Measurements from ENCODE around the gene PID1.

PID1 gene

DNA sequence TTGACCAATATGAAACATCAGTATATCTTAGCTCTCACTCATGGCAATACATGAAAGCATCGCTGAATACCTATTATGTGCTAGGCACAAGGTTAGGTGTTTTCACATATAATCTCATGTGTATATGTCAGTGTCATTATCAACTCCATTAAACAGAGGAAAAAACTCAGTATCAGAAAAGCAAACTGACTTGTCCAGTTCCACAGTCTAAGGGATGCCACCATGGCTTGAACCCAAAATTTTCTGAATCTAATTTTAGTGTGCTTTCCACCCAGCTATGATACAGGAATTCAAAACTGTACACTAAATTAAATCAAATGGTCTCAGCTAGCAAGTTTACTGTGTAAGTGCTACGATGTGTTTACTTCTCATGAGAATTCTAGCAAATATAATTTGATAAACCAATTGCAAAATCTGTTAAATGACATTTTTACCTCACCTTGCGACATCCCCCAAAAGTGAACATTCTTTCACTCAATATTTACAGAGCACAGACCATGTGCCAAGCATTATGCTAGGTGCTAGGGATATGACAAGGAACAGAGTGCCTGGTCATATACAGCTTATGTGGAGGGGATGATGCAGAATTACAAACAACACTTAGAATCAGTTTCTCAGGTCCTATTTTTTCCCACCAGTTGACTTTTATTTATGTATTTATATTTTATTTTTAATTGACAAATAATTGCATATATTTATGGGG is 211.6 kb downstream of the PID1 start:
- H3K79me2 ChIP-seq (ENCODE audit: insufficient read depth, low read depth): no peaks in the 10 kb centered on the region
- TF ChIP-seq, protein P1, sequence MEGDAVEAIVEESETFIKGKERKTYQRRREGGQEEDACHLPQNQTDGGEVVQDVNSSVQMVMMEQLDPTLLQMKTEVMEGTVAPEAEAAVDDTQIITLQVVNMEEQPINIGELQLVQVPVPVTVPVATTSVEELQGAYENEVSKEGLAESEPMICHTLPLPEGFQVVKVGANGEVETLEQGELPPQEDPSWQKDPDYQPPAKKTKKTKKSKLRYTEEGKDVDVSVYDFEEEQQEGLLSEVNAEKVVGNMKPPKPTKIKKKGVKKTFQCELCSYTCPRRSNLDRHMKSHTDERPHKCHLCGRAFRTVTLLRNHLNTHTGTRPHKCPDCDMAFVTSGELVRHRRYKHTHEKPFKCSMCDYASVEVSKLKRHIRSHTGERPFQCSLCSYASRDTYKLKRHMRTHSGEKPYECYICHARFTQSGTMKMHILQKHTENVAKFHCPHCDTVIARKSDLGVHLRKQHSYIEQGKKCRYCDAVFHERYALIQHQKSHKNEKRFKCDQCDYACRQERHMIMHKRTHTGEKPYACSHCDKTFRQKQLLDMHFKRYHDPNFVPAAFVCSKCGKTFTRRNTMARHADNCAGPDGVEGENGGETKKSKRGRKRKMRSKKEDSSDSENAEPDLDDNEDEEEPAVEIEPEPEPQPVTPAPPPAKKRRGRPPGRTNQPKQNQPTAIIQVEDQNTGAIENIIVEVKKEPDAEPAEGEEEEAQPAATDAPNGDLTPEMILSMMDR (conservative IDR thresholded peaks at IDR 0.05; ENCODE audit: low read depth, low read length): no peak
- H3K4me3 ChIP-seq (IDR thresholded peaks at IDR 0.05; ENCODE audit: insufficient read depth, low read depth, low read length): no peak overlapping the region
- H3K9ac ChIP-seq: no peak overlapping the region
- H3K36me3 ChIP-seq (ENCODE audit: insufficient read depth): no peaks in the 10 kb centered on the region
- no peak overlapping the region for H3K4me2 ChIP-seq
- H3K27me3 ChIP-seq (ENCODE audit: insufficient read depth, low read depth): no peaks in the 10 kb centered on the region
- H4K20me1 ChIP-seq (ENCODE audit: insufficient read depth): no peaks in the 10 kb centered on the region
- H3K27ac ChIP-seq: no peak overlapping the region
- H2AFZ ChIP-seq (ENCODE audit: low read depth): no peak overlapping the region
- no peaks in the 10 kb centered on the region for H3K4me1 ChIP-seq (ENCODE audit: low read depth, poor library complexity, severe bottlenecking)

DNA sequence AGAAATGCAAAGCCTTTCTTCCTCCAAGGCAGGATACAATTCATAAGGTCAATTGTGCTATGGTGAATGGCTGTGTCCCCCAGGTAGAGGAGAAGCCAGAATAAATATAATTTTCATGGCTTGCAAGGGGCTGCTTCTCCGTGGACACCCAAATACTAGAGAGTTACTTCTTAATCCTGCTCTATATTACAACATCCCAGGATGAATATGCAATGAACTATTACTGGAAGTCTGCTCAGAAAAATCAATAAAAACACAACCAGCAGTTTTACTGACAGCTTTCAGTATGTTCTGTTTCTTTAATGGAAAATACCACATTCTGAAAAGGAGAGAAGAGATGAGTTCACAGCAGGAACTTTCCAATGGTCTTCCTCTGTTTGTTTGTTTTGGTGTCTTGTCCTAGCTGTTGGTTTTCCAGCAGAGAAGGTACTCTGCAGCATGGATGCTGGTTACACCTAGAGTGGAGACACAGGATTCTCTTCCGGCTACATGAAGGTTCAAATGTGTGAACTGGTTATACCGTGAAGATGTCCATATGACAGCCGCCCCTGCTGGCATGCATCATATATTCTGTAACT is 213.0 kb downstream of the PID1 start:
- Histone ChIP-seq H3K27ac (no peak overlapping the region), H3K36me3 (ENCODE audit: insufficient read depth) (no peaks in the 10 kb centered on the region), H2AFZ (ENCODE audit: low read depth) (no peak overlapping the region), H4K20me1 (ENCODE audit: insufficient read depth) (no peaks in the 10 kb centered on the region), H3K79me2 (ENCODE audit: insufficient read depth, low read depth) (no peaks in the 10 kb centered on the region), H3K9ac (no peak overlapping the region), H3K4me3 (IDR thresholded peaks at IDR 0.05; ENCODE audit: insufficient read depth, low read depth, low read length) (no peak overlapping the region), H3K27me3 (ENCODE audit: insufficient read depth, low read depth) (no peaks in the 10 kb centered on the region), H3K4me2 (no peak overlapping the region), H3K4me1 (ENCODE audit: low read depth, poor library complexity, severe bottlenecking) (no peaks in the 10 kb centered on the region)
- TF ChIP-seq, protein P1 (conservative IDR thresholded peaks at IDR 0.05; ENCODE audit: low read depth, low read length): no peak

DNA sequence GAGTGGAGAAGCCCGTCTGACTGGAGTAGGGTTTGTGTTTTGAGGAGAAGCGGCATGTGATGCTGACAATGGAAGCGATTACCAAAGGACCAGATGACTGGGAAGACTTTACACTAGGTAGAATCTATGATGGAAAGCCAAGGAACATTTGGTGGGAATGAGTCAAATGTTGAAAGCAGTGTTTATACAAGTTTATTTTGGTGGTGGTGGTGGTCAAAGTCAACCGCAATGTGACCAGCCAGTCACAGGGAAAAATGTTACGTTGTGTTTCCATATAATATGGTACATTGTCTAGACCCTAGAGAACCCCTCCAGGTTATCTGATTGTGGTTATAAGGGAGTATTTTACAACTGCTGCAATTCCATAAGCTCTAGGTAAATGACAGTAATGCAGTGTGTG is 216.8 kb downstream of the PID1 start:
- H3K4me3 ChIP-seq (IDR thresholded peaks at IDR 0.05; ENCODE audit: insufficient read depth, low read depth, low read length): no peak overlapping the region
- H3K9ac ChIP-seq: no peak overlapping the region
- H3K27ac ChIP-seq: no peak overlapping the region
- TF ChIP-seq, protein P1 (conservative IDR thresholded peaks at IDR 0.05; ENCODE audit: low read depth, low read length): no peak
- H2AFZ ChIP-seq (ENCODE audit: low read depth): no peak overlapping the region
- H3K4me2 ChIP-seq: no peak overlapping the region
- no peaks in the 10 kb centered on the region for H3K4me1 ChIP-seq (ENCODE audit: low read depth, poor library complexity, severe bottlenecking)
- H3K27me3 ChIP-seq (ENCODE audit: insufficient read depth, low read depth): no peaks in the 10 kb centered on the region
- no peaks in the 10 kb centered on the region for H3K79me2 ChIP-seq (ENCODE audit: insufficient read depth, low read depth)
- H3K36me3 ChIP-seq (ENCODE audit: insufficient read depth): no peaks in the 10 kb centered on the region
- H4K20me1 ChIP-seq (ENCODE audit: insufficient read depth): no peaks in the 10 kb centered on the region

DNA sequence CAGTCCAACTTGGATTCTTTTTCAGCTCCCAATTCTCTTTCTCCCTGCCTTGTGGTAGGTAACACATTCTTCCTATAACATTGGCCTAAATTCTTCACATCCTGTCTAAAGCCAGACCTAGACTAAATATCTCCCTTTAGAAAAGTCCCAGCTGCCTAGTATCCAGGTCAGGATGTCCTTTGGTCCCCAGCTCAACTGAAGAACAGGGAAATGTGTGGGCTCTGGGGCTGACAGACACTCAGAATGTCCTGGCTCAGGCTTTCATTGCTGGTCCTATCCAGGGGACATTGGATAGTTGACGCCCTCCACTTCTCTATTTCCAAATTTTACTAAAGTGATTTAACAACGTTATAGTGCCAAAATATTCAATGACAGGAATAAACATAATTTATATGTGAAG is 219.3 kb downstream of the PID1 start:
- TF ChIP-seq, protein P1 (conservative IDR thresholded peaks at IDR 0.05; ENCODE audit: low read depth, low read length): no peak
- no peaks in the 10 kb centered on the region for H4K20me1 ChIP-seq (ENCODE audit: insufficient read depth)
- no peaks in the 10 kb centered on the region for H3K79me2 ChIP-seq (ENCODE audit: insufficient read depth, low read depth)
- no peak overlapping the region for H3K27ac ChIP-seq
- H3K4me1 ChIP-seq (ENCODE audit: low read depth, poor library complexity, severe bottlenecking): no peaks in the 10 kb centered on the region
- no peak overlapping the region for H3K4me2 ChIP-seq
- no peak overlapping the region for H3K4me3 ChIP-seq (IDR thresholded peaks at IDR 0.05; ENCODE audit: insufficient read depth, low read depth, low read length)
- no peak overlapping the region for H2AFZ ChIP-seq (ENCODE audit: low read depth)
- H3K9ac ChIP-seq: no peak overlapping the region
- H3K36me3 ChIP-seq (ENCODE audit: insufficient read depth): no peaks in the 10 kb centered on the region
- no peaks in the 10 kb centered on the region for H3K27me3 ChIP-seq (ENCODE audit: insufficient read depth, low read depth)
